Activated naive CD4-positive, alpha-beta T cell treated with anti-CD3 and anti-CD28 coated beads for 36 hours (primary cell): ENCODE measurements around the gene MOSMO. TPM values are rescaled to one million over a fixed set of nuclear protein-coding genes. Genes with fewer than 3 reads are reported as not detected.
"Not testable (repeated sequence)": the region's sequence is repeated elsewhere in the genome, so short reads cannot be mapped to it uniquely, and the experiment has no call there.

ENCODE experiments used
- CTCF ChIA-PET: fragments of 350-600 bp; sonication (Branson Sonifier 250); formaldehyde crosslinking; loops from one replicate; lab custom pipeline; 2021; ENCODE audit warnings: antibody characterized with exemption; lab: Charles Lee
- DNase-seq: peaks from one replicate; pipeline ENCODE4 v3.0.0-alpha.2; 2020
- H3K27ac Mint-ChIP-seq: one replicate; pipeline ENCODE4 v1.8.0; 2021; ENCODE audit warnings: mild to moderate bottlenecking, mixed read lengths
- H3K27me3 Mint-ChIP-seq: one replicate; pipeline ENCODE4 v1.8.0; 2021; ENCODE audit warnings: low read depth, mixed read lengths
- H3K36me3 Mint-ChIP-seq: one replicate; pipeline ENCODE4 v1.8.0; 2021; ENCODE audit warnings: low read depth, mixed read lengths
- H3K4me1 Mint-ChIP-seq: one replicate; pipeline ENCODE4 v1.8.0; 2021; ENCODE audit warnings: low read depth, mixed read lengths
- H3K4me3 Mint-ChIP-seq: one replicate; pipeline ENCODE4 v1.8.0; 2021; ENCODE audit warnings: mild to moderate bottlenecking, moderate library complexity, mixed read lengths
- H3K9me3 Mint-ChIP-seq: one replicate; pipeline ENCODE4 v1.8.0; 2021; ENCODE audit warnings: mixed read lengths
- intact Hi-C: fragments of 100-400 bp; cut with micrococcal nuclease; formaldehyde crosslinking; loops from one replicate; pipeline ENCODE4 v1.15.1; 2023
- total RNA-seq, 2 experiments: library from RNA; stranded (reverse); gene quantifications; one replicate each; pipeline ENCODE4 v1.2.3, GENCODE V29; 2021

Gene MOSMO
- total RNA-seq, 2 experiments from 2014 or later = 6.5 to 6.7 TPM

DNA sequence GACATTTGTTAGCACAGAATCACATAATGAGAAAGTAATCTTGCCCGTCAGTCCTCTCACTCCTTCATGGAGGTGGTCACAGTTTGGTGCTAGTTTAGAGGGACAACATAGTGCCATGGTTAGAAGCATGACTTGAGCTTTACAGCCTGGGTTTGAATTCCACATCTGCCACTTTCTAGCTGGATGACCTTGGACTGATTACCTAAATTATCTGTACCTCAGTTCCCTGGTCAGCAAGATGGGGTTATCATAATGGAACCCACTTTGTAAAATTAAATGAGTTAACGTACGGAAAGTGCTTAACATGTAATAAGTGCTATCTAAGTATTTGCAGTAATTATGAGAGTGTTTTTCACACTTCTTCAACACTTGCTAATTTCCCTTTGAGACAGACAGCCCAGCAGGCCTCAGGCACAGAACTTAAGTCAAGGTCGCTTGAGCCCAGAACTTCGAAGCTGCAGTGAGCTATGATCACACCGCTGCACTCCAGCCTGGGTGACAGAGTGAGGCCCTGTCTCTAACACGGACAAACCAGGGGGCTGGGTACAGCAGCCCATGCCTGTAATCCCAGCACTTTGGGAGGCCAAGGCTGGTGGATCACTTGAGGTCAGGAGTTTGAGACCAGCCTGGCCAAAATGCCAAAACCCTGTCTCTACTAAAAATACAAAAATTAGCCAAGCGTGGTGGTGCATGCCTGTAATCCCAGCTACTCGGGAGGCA is 91.5 kb downstream of the MOSMO start:
- Mint-ChIP-seq H3K4me3 (no peak overlapping the region), H3K36me3 (no peaks in the 10 kb centered on the region), H3K4me1 (no peaks in the 10 kb centered on the region), H3K9me3 (no peaks in the 10 kb centered on the region), H3K27me3 (peaks cover 5% of the 10 kb centered on the region), H3K27ac (no peak overlapping the region)
- CTCF ChIA-PET = interaction anchor here (0.5 to 2.0 kb wide), 26 partner anchors 9 to 1157 kb away, joined by 3 to 16 read pairs (median 5); partner anchors contain the start of genes MOSMO and PDZD9
- intact Hi-C loops = loop anchor here (1.0 to 2.0 kb wide), 4 partner anchors 22 to 198 kb away; partner anchors contain the start of genes PDZD9 and POLR3E
- no peak for DNase-seq

- H3K4me3 Mint-ChIP-seq = no peak overlapping the region
- H3K36me3 Mint-ChIP-seq = no peaks in the 10 kb centered on the region
- no peaks in the 10 kb centered on the region for H3K4me1 Mint-ChIP-seq
- H3K27ac Mint-ChIP-seq = no peak overlapping the region
- no peak for DNase-seq
- CTCF ChIA-PET = interaction anchor here (1.9 kb wide), 1 partner anchor 86 kb away, joined by 5 read pairs; no protein-coding TSS in a partner anchor
- no peaks in the 10 kb centered on the region for H3K9me3 Mint-ChIP-seq
- no peaks in the 10 kb centered on the region for H3K27me3 Mint-ChIP-seq
- intact Hi-C loops = no loop called here
Measured at GRCh38 chr16:22103441-22103840, 95.5 kb downstream of the MOSMO start.

GRCh38 chr16:22109258-22109898 is 101.5 kb downstream of the MOSMO start:
- no peaks in the 10 kb centered on the region for H3K9me3 Mint-ChIP-seq
- CTCF ChIA-PET = interaction anchor here (0.5 to 1.3 kb wide), 6 partner anchors 10 to 1336 kb away, joined by 3 to 5 read pairs (median 4); partner anchors contain the start of gene VWA3A
- no peak overlapping the region for H3K4me3 Mint-ChIP-seq
- H3K36me3 Mint-ChIP-seq = no peaks in the 10 kb centered on the region
- H3K27ac Mint-ChIP-seq = no peak overlapping the region
- no peaks in the 10 kb centered on the region for H3K4me1 Mint-ChIP-seq
- H3K27me3 Mint-ChIP-seq = no peaks in the 10 kb centered on the region
- DNase-seq = no peak
- intact Hi-C loops = no loop called here

DNA sequence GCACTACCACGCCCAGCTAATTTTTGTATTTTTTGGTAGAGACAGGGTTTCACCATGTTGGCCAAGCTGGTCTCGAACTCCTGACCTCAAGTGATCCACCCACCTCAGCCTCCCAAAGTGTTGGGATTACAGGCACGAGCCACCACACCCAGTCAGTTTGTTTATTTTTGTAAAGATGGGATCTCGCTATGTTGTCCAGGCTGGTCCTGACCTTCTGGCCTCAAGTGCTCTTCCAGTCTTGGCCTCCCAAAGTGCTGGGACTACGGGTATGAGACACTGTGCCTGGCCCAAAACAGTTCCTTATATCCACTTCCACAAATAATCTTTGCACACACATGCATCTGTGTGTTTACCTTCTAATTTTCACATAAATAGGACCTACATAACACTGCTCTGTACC is 103.7 kb downstream of the MOSMO start:
- H3K4me1 Mint-ChIP-seq, H3K9me3 Mint-ChIP-seq, H3K4me3 Mint-ChIP-seq, H3K36me3 Mint-ChIP-seq, H3K27ac Mint-ChIP-seq, H3K27me3 Mint-ChIP-seq, intact Hi-C loops, DNase-seq: not testable (repeated sequence)
- CTCF ChIA-PET = interaction anchor here (0.7 kb wide), 1 partner anchor 109 kb away, joined by 3 read pairs; no protein-coding TSS in a partner anchor

DNA sequence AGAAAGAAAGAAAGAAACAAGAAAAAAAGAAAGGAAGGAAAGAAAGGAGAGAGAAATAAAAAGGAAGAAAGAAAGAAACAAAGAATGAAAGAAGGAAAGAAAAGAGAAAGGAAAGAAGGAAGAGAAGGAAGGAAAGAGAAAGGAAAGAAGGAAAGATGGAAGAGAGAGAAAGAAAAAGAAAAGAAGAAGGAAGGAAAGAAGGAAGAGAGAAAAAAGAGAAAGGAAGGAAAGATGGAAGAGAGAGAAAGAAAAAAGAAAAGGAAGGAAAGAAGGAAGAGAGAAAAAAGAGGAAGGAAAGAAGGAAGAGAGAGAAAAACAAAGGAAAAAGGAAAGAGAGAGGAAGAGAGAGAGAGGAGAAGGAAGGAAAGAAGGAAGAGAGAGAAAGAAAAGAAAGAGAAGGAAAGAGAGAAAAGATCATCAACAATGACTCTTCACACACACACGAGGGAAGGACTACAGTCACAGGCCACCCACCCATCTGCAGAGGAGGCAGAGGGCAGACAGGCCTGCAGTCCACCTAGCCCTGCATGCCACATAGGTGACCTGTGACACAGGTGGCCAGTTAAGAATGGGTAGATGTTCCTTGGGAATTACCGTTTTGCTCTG is 108.3 kb downstream of the MOSMO start:
- intact Hi-C loops = no loop called here
- DNase-seq = no peak
- H3K4me3 Mint-ChIP-seq = no peak overlapping the region
- H3K9me3 Mint-ChIP-seq = no peaks in the 10 kb centered on the region
- H3K36me3 Mint-ChIP-seq = no peaks in the 10 kb centered on the region
- H3K27ac Mint-ChIP-seq = no peak overlapping the region
- H3K27me3 Mint-ChIP-seq = no peaks in the 10 kb centered on the region
- no peaks in the 10 kb centered on the region for H3K4me1 Mint-ChIP-seq
- CTCF ChIA-PET = interaction anchor here (0.6 kb wide), 2 partner anchors 14 to 38 kb away, joined by 3 to 4 read pairs; no protein-coding TSS in a partner anchor

DNA sequence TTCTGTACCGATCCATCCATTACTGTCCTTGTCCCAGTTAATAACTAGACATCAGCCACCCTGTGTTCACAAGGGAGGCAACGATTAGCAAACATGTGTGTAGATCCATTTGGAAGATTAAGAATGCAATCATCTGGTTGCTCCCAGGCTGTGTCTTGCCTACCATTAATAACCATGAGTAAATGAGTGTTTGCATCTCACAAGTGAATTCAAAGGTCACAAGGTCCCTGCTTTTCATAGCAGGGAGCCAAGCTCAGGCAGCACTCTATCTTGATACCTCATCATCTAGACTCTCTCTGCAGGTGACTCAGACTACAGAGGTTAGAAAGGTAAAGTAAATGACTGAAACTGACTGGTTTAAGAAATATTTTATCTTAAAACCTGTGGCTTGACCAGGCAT is 109.7 kb downstream of the MOSMO start:
- H3K27me3 Mint-ChIP-seq = no peaks in the 10 kb centered on the region
- intact Hi-C loops = no loop called here
- no peak overlapping the region for H3K4me3 Mint-ChIP-seq
- H3K36me3 Mint-ChIP-seq = no peaks in the 10 kb centered on the region
- no peaks in the 10 kb centered on the region for H3K4me1 Mint-ChIP-seq
- H3K27ac Mint-ChIP-seq = no peak overlapping the region
- H3K9me3 Mint-ChIP-seq = no peaks in the 10 kb centered on the region
- CTCF ChIA-PET = no interaction called here
- DNase-seq = no peak

GRCh38 chr16:22120440-22120839 is 112.5 kb downstream of the MOSMO start:
- H3K9me3 Mint-ChIP-seq = no peaks in the 10 kb centered on the region
- H3K36me3 Mint-ChIP-seq = no peaks in the 10 kb centered on the region
- CTCF ChIA-PET = interaction anchor here (0.6 to 1.1 kb wide), 4 partner anchors 14 to 68 kb away, joined by 3 to 4 read pairs (median 4); no protein-coding TSS in a partner anchor
- no peaks in the 10 kb centered on the region for H3K27me3 Mint-ChIP-seq
- no peaks in the 10 kb centered on the region for H3K4me1 Mint-ChIP-seq
- intact Hi-C loops = no loop called here
- no peak for DNase-seq
- no peak overlapping the region for H3K4me3 Mint-ChIP-seq
- no peak overlapping the region for H3K27ac Mint-ChIP-seq

DNA sequence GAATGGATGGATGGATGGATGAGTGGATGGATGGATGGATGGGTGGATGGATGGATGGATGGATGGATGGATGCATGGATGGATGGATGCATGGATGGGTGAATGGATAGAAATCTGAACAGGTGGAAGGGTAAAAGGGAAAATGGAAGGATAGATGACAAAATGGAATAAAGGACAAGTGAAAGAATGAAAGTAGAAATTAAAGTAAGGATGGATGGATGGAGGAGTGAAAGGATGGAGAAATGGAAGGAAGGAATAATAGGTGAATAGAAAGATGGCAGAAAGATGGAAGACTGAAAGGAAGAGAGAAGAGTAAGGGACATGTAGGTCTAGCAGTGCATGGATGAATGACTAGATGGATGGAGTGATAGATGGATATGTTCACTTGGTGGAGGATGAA is 114.3 kb downstream of the MOSMO start:
- no peaks in the 10 kb centered on the region for H3K9me3 Mint-ChIP-seq
- no peak for DNase-seq
- no peaks in the 10 kb centered on the region for H3K4me1 Mint-ChIP-seq
- H3K4me3 Mint-ChIP-seq = no peak overlapping the region
- H3K36me3 Mint-ChIP-seq = no peaks in the 10 kb centered on the region
- no peak overlapping the region for H3K27ac Mint-ChIP-seq
- no peaks in the 10 kb centered on the region for H3K27me3 Mint-ChIP-seq
- intact Hi-C loops = no loop called here
- CTCF ChIA-PET = interaction anchor here (1.3 kb wide), 1 partner anchor 44 kb away, joined by 4 read pairs; no protein-coding TSS in a partner anchor

- intact Hi-C loops = no loop called here
- H3K36me3 Mint-ChIP-seq = no peaks in the 10 kb centered on the region
- H3K9me3 Mint-ChIP-seq = no peaks in the 10 kb centered on the region
- CTCF ChIA-PET = no interaction called here
- H3K4me1 Mint-ChIP-seq = no peaks in the 10 kb centered on the region
- H3K27ac Mint-ChIP-seq = no peak overlapping the region
- H3K4me3 Mint-ChIP-seq = no peak overlapping the region
- no peaks in the 10 kb centered on the region for H3K27me3 Mint-ChIP-seq
- no peak for DNase-seq
Measured at GRCh38 chr16:22123146-22123545, 115.2 kb downstream of the MOSMO start.

DNA sequence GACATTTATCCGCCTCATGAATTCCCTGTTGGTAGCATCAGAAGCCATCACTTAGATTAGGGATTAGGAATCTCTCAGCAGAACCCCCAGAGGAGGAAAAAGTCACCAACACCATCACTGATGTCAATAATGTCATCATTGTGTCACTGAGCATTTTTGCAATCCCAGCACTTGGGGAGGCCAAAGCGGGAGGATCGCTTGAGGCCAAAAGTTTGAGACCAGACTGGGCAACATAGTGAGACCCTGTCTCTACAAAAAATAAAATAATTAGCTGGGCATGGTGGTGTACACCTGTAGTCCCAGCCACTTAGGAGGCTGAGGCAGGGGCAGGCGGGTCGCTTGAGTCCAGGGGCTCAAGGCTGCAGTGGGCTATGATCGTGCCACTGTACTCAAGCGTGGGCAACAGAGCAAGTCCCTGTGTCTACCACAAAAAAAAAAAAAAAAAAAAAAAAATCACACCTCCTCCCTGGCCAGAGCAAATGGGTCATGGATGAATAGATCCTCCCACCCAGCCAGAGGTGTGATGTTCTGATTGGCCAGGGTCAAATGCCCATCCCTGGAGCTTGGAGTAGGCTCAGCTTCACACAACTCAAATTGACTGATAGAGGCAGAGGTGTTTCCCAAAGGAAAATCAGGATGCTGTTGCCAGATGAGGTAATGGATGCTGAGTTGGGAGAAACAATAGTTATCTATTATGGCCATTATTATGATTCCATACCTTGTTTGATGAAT is 116.0 kb downstream of the MOSMO start:
- Mint-ChIP-seq H3K4me3 (no peak overlapping the region), H3K9me3 (peaks cover 4% of the 10 kb centered on the region), H3K27ac (no peak overlapping the region), H3K36me3 (no peaks in the 10 kb centered on the region), H3K4me1 (no peaks in the 10 kb centered on the region), H3K27me3 (no peaks in the 10 kb centered on the region)
- intact Hi-C loops = no loop called here
- CTCF ChIA-PET = interaction anchor here (0.7 to 0.8 kb wide), 2 partner anchors 8 to 18 kb away, joined by 3 read pairs; no protein-coding TSS in a partner anchor
- DNase-seq = no peak

DNA sequence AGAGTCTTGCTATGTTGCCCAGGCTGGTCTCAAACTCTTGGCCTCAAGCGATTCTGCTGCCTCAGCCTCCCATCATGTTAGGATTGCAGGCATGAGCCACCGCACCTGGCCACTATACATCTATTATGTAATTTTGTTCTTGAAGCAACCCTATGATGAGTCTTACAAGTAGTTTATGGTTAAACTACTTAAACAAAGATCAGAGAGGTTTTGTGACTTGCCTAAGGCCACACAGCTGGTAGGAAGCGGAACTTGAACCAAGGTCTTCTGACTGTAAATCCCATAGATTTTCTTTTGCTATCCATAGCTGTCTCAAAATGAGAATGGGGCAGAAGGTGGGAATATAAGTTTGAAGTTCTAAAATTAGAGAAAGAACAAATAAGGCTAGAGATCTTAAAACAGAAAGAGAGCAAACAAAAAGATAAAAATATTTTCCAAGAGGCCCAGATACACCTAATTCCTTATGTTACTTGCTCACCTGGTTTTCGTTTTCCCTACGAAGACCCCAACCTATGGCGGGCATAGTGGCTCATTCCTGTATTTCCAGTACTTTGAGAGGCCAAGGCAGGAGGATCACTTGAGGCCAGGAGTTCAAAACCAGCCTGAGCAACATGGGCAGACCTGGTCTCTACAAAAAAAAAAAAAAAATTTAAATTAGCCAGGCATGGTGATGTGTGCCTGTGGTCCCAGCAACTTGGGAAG is 116.8 kb downstream of the MOSMO start:
- no peak for DNase-seq
- H3K9me3 Mint-ChIP-seq = peaks cover 4% of the 10 kb centered on the region
- intact Hi-C loops = no loop called here
- no peaks in the 10 kb centered on the region for H3K27me3 Mint-ChIP-seq
- H3K27ac Mint-ChIP-seq = no peak overlapping the region
- no peaks in the 10 kb centered on the region for H3K4me1 Mint-ChIP-seq
- no peak overlapping the region for H3K4me3 Mint-ChIP-seq
- H3K36me3 Mint-ChIP-seq = no peaks in the 10 kb centered on the region
- CTCF ChIA-PET = interaction anchor here (0.6 to 0.8 kb wide), 3 partner anchors 9 to 22 kb away, joined by 3 read pairs; no protein-coding TSS in a partner anchor
